IgD-negative memory B cell (primary cell): ENCODE measurements around the gene TIAM2. TPM values are rescaled to one million over a fixed set of nuclear protein-coding genes. Genes with fewer than 3 reads are reported as not detected.
"Not testable (repeated sequence)": the region's sequence is repeated elsewhere in the genome, so short reads cannot be mapped to it uniquely, and the experiment has no call there.

Experiments used
- H3K27ac Mint-ChIP-seq, 3 donors: one replicate each; pipeline ENCODE4 v1.8.0; 2020 to 2022; ENCODE audit warnings: mild to moderate bottlenecking in 3 of 3, mixed read lengths in 3 of 3, moderate library complexity in 1 of 3
- H3K27me3 Mint-ChIP-seq: one replicate; pipeline ENCODE4 v1.8.0; 2021; ENCODE audit warnings: mixed read lengths
- H3K36me3 Mint-ChIP-seq: one replicate; pipeline ENCODE4 v1.8.0; 2020; ENCODE audit warnings: mild to moderate bottlenecking, mixed read lengths
- H3K4me1 Mint-ChIP-seq, 3 donors: one replicate each; pipeline ENCODE4 v1.8.0; 2020 to 2022; ENCODE audit warnings: mixed read lengths in 3 of 3, mild to moderate bottlenecking in 1 of 3
- H3K4me3 Mint-ChIP-seq, 4 donors: one replicate each; pipeline ENCODE4 v1.8.0; 2020 to 2022; ENCODE audit warnings: mild to moderate bottlenecking in 4 of 4, mixed read lengths in 4 of 4, moderate library complexity in 3 of 4
- H3K9me3 Mint-ChIP-seq, 3 donors: one replicate each; pipeline ENCODE4 v1.8.0; 2020 to 2021; ENCODE audit warnings: mixed read lengths in 3 of 3, mild to moderate bottlenecking in 1 of 3
- polyA plus RNA-seq: library from polyadenylated mRNA; unstranded; fragments of 300-500 nt; fragmentation: Illumina TruSeq; gene quantifications from one replicate; pipeline ENCODE4 v1.2.3, GENCODE V29; 2021

The TIAM2 gene
- polyA plus RNA-seq, 1 donor from 2014 or later = 5.8 TPM

- H3K27me3 Mint-ChIP-seq = peaks cover 10% of the 10 kb centered on the region
- no peak overlapping the region for H3K4me3 Mint-ChIP-seq
- H3K27ac Mint-ChIP-seq = no peak overlapping the region
- H3K36me3 Mint-ChIP-seq = peaks cover 2% of the 10 kb centered on the region
- H3K9me3 Mint-ChIP-seq = no peaks in the 10 kb centered on the region
- H3K4me1 Mint-ChIP-seq = no peaks in the 10 kb centered on the region
These were observed 8.4 kb downstream of the TIAM2 start for GRCh38 chr6:155003476-155003875.

- no peak overlapping the region for H3K4me3 Mint-ChIP-seq
- H3K36me3 Mint-ChIP-seq = peaks cover 2% of the 10 kb centered on the region
- H3K27ac Mint-ChIP-seq = no peak overlapping the region
- peaks cover 6% of the 10 kb centered on the region for H3K27me3 Mint-ChIP-seq
- H3K4me1 Mint-ChIP-seq = no peaks in the 10 kb centered on the region
- no peaks in the 10 kb centered on the region for H3K9me3 Mint-ChIP-seq
These were observed 8.9 kb downstream of the TIAM2 start for GRCh38 chr6:155004017-155004416.

GRCh38 chr6:155004576-155005372 lies 9.7 kb downstream of the TIAM2 start:
- Mint-ChIP-seq H3K36me3 (peaks cover 2% of the 10 kb centered on the region), H3K27me3 (peaks cover 6% of the 10 kb centered on the region), H3K9me3 (no peaks in the 10 kb centered on the region), H3K4me3 (no peak overlapping the region), H3K4me1 (no peaks in the 10 kb centered on the region), H3K27ac (no peak overlapping the region)

GRCh38 chr6:155008625-155009024 lies 13.5 kb downstream of the TIAM2 start:
- no peaks in the 10 kb centered on the region for H3K9me3 Mint-ChIP-seq
- H3K4me3 Mint-ChIP-seq = no peak overlapping the region
- H3K36me3 Mint-ChIP-seq = peaks cover 2% of the 10 kb centered on the region
- no peak overlapping the region for H3K27ac Mint-ChIP-seq
- H3K4me1 Mint-ChIP-seq = no peaks in the 10 kb centered on the region
- peaks cover 2% of the 10 kb centered on the region for H3K27me3 Mint-ChIP-seq

GRCh38 chr6:155010940-155011339 lies 15.8 kb downstream of the TIAM2 start:
- Mint-ChIP-seq H3K36me3 (peaks cover 2% of the 10 kb centered on the region), H3K4me3 (no peak overlapping the region), H3K4me1 (no peaks in the 10 kb centered on the region), H3K27ac (no peak overlapping the region), H3K27me3 (peaks cover 4% of the 10 kb centered on the region), H3K9me3 (no peaks in the 10 kb centered on the region)

- Mint-ChIP-seq H3K4me1 (no peaks in the 10 kb centered on the region), H3K27ac (no peak overlapping the region), H3K27me3 (peaks cover 4% of the 10 kb centered on the region), H3K36me3 (peaks cover 2% of the 10 kb centered on the region), H3K4me3 (no peak overlapping the region), H3K9me3 (no peaks in the 10 kb centered on the region)
These were observed 16.7 kb downstream of the TIAM2 start for GRCh38 chr6:155011809-155012291.

- Mint-ChIP-seq H3K27me3 (peaks cover 1% of the 10 kb centered on the region), H3K36me3 (no peaks in the 10 kb centered on the region), H3K27ac (no peak overlapping the region), H3K4me3 (no peak overlapping the region), H3K4me1 (no peaks in the 10 kb centered on the region), H3K9me3 (no peaks in the 10 kb centered on the region)
These were observed 18.4 kb downstream of the TIAM2 start for GRCh38 chr6:155013457-155013876.

- H3K27me3 Mint-ChIP-seq = peaks cover 1% of the 10 kb centered on the region
- no peaks in the 10 kb centered on the region for H3K4me1 Mint-ChIP-seq
- no peak overlapping the region for H3K27ac Mint-ChIP-seq
- H3K4me3 Mint-ChIP-seq = no peak overlapping the region
- H3K36me3 Mint-ChIP-seq = no peaks in the 10 kb centered on the region
- H3K9me3 Mint-ChIP-seq = no peaks in the 10 kb centered on the region
These were observed 19.0 kb downstream of the TIAM2 start for GRCh38 chr6:155014137-155014536.

- Mint-ChIP-seq H3K9me3 (no peaks in the 10 kb centered on the region), H3K36me3 (no peaks in the 10 kb centered on the region), H3K27ac (peak overlapping the region in 1 of 3 donors; percentile 30), H3K27me3 (peaks cover 1% of the 10 kb centered on the region), H3K4me1 (no peaks in the 10 kb centered on the region), H3K4me3 (peak overlapping the region in 1 of 4 donors; percentile 1)
These were observed 19.7 kb downstream of the TIAM2 start for GRCh38 chr6:155014670-155015300.

- not testable (repeated sequence) for H3K36me3 Mint-ChIP-seq, H3K27me3 Mint-ChIP-seq, H3K9me3 Mint-ChIP-seq, H3K4me1 Mint-ChIP-seq, H3K27ac Mint-ChIP-seq, H3K4me3 Mint-ChIP-seq
These were observed 23.3 kb downstream of the TIAM2 start for GRCh38 chr6:155018415-155018814.

- H3K4me3 Mint-ChIP-seq = no peak overlapping the region
These were observed 26.6 kb downstream of the TIAM2 start for GRCh38 chr6:155021680-155022079.

GRCh38 chr6:155022721-155023120 lies 27.6 kb downstream of the TIAM2 start:
- H3K27ac Mint-ChIP-seq = no peak overlapping the region

More at GRCh38 chr6:155021680-155022079, 26.6 kb downstream of the TIAM2 start:
- Mint-ChIP-seq H3K27ac (no peak overlapping the region), H3K4me1 (peaks cover 0 to 2% (median 0%) of the 10 kb centered on the region in 3 donors), H3K9me3 (no peaks in the 10 kb centered on the region), H3K27me3 (peaks cover 2% of the 10 kb centered on the region), H3K36me3 (no peaks in the 10 kb centered on the region)

GRCh38 chr6:155023717-155024116 lies 28.6 kb downstream of the TIAM2 start:
- Mint-ChIP-seq H3K4me3 (no peak overlapping the region), H3K4me1 (peaks cover 0 to 2% (median 0%) of the 10 kb centered on the region in 3 donors), H3K9me3 (no peaks in the 10 kb centered on the region), H3K27ac (no peak overlapping the region), H3K27me3 (peaks cover 2% of the 10 kb centered on the region), H3K36me3 (no peaks in the 10 kb centered on the region)

More at GRCh38 chr6:155022721-155023120, 27.6 kb downstream of the TIAM2 start:
- H3K9me3 Mint-ChIP-seq = no peaks in the 10 kb centered on the region
- peaks cover 0 to 2% (median 0%) of the 10 kb centered on the region in 3 donors for H3K4me1 Mint-ChIP-seq
- peaks cover 2% of the 10 kb centered on the region for H3K27me3 Mint-ChIP-seq
- no peak overlapping the region for H3K4me3 Mint-ChIP-seq
- no peaks in the 10 kb centered on the region for H3K36me3 Mint-ChIP-seq

GRCh38 chr6:155024391-155025027 lies 29.4 kb downstream of the TIAM2 start:
- Mint-ChIP-seq H3K9me3 (no peaks in the 10 kb centered on the region), H3K27me3 (peaks cover 2% of the 10 kb centered on the region), H3K36me3 (no peaks in the 10 kb centered on the region), H3K27ac (no peak overlapping the region), H3K4me3 (no peak overlapping the region), H3K4me1 (peaks cover 0 to 2% (median 0%) of the 10 kb centered on the region in 3 donors)

GRCh38 chr6:155026022-155026705 lies 31.0 kb downstream of the TIAM2 start:
- H3K36me3 Mint-ChIP-seq = no peaks in the 10 kb centered on the region
- H3K27ac Mint-ChIP-seq = no peak overlapping the region
- H3K4me3 Mint-ChIP-seq = no peak overlapping the region
- peaks cover 1% of the 10 kb centered on the region for H3K27me3 Mint-ChIP-seq
- no peaks in the 10 kb centered on the region for H3K4me1 Mint-ChIP-seq
- H3K9me3 Mint-ChIP-seq = no peaks in the 10 kb centered on the region
